GM18951 (cell line): ENCODE results near the gene ADAMTS2.

Source experiments
- POLR2A ChIP-seq: IDR thresholded peaks from 4 replicates; pipeline ENCODE4 v1.6.1; 2011; ENCODE audit warnings: mild to moderate bottlenecking; ENCODE audit not compliant: insufficient read length, insufficient read depth; ENCODE audit errors: extremely low read depth
- in situ Hi-C: fragments of 300-500 bp; cut with MboI; formaldehyde crosslinking; loops from one replicate; pipeline ENCODE4 v1.12.0; 2022; ENCODE audit warnings: low sequenced_read_pairs, mixed read lengths, inconsistent platforms; ENCODE audit not compliant: unreplicated experiment

The ADAMTS2 gene

DNA sequence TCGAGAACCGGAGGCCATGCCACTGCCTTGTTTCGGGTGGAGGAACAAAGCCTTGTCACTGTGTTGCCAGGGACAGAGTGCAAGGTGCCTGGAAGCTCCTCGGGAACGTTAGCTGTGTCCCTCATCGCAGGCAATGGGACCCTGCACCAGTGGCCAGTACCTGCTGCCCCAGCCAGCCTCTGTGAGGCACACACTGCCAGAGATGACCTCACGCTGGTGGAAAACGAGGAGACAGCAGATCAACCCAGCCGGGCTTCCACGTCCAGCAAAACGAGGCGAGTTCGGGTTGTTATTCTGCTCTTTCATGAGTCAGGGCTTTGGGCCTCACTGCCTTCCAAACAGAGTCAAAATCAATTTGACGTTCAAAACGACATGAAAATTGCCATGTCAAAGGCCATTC is 104.1 kb downstream of the ADAMTS2 start:
- no peak for TF ChIP-seq POLR2A
- in situ Hi-C loops: no loop called here

DNA sequence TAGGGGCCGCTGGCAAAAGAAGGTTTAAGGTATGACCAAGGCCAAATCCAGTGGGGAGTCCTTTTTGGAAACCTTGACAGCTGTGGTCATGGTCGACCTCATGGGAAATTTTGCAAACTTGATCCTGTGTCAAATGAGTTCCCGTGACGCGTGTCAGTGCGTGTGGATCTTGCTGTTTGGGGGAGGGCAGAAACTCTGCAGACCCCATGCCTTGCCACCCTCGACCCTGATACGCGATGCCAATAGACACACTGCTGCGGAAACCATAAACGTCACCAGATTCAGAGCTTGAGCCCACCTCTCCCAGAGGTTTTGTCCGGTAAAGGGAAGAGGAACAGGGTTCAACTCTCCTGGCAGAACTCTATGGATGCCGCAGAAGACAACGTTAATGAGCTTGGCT is 104.7 kb downstream of the ADAMTS2 start:
- no peak for TF ChIP-seq POLR2A
- in situ Hi-C loops: no loop called here

DNA sequence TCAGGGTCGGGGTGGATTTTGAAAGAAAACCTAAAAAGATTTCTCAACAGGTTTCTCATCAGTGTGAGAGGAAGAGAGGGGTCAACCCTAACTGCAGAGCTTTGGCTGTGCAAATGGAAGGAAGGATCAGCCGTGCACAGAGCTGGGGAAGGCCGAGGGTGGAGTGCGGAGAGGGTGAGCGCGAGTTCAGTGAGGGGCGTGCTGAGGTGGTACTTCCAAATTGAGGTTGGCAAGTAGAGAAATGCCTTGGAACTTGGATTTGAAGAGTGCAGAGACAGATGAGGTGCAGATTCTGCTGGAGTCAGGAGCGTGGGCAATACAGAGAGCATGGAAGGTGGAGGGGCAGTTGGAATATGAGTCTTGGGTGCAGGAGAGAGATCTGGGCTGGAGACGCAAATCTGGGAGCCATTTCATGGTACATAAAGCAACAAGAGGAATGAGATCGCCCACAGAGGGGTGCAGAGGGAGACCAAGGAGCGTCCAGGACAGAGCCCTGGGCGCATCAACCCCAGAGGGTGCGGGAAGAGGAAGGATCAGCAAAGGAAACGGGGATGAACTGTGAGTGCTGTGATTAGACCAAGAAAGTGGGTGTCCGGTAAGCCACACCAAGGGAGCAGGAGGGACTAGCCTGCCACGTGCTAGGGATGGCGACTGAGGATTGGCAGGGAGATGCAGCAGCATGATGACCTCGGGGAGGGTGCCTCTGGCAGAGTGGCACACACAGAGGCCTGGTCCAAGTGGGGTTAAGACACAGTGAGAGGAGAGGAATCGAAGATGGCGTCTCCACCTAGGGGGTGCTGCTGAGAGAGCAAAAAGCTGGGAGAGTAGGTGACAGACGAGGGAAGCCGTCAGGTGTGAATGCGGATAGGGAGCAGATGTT is 105.8 kb downstream of the ADAMTS2 start:
- in situ Hi-C loops: no loop called here

GRCh38 chr5:179238628-179238970 is 106.7 kb downstream of the ADAMTS2 start:
- no peak for TF ChIP-seq POLR2A
- in situ Hi-C loops: no loop called here

More for the DNA sequence above, 105.8 kb downstream of the ADAMTS2 start:
- no peak for TF ChIP-seq POLR2A

DNA sequence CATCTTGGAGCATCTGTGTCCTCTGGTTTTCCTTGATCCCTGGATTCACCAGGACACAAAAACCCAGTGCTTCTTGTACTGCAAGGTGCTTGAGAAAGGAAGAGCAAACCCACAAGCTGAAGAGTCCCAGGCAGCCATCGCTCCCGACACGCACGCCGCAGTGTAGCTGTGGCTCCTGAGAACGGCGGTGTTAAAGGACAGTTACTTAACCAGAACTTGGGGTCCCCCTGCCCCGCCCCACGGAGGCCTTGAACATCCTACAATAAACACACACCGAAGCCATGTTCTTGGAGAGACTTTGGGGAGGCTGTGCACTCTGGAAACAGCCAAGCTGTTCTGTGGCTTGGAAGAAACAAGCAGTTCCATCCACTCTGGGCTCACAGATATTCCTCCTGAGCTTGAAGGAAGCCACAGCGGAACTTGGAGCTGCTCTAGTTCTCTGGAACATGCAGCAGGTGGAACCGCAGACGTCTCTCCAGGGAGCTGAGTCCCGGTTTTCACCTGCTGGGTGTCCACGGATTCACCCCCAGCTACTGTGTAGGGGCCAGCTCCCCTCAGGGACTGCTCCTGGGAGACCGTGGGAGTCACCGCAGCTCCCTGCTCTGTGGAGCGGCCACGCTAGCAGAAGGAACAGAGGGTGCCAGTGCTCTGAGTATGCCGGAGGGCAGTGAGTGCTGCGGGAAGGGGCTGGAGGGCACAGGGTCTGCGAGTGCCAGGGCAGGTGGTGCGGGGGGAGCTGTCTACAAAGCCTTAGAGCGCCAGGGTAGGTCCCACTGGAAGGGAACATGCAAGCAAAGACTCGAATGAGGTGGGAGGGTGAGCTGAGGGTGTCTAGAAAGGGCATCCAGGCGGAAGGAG is 107.3 kb downstream of the ADAMTS2 start:
- in situ Hi-C loops: no loop called here

DNA sequence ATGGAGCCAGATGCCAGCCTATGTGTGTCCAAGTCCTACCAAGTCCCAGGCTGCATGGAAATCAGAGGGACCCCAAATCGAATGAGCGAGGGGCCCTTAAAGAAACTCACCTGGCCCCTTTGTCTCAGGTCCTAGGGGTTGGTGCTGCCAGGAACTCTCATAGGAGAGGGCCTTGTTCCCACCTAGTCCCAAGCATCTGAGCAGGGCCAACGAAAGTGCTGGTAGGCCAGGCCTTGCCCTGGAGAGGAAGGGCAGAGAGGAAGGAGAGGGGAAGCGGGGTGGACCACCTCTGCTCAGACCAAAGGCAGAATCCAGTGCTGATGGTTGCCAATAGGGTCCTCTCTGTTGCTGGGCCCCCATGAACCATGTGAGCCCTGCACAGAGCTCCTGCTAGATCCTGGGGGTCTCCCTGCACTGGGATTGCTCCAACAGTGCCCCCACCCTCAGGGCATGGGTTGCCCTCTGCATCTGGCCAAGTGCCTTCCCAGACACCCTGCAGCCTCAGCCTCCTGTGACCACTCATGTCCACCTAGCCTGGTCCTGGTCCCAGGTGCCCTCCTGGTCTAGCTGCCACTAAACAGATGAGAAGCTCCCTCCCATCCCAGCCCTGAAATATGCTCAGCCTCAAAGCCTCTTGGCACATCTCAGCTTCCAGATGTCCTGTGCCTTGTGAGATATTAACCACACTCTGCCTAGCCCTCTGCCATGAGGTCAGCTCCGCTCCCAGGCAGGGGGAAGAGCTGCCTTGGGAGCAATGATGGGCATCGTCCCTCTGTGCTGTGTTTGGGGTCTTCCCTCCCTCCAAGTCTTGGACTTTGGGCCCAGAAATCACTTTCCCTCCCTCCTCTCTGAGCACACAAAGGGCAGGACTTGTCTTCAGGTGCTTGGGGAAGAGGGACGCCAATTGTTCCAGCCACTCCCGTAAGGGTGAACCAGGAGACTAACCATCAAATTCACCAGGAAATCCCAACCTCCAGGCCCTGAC is 109.6 kb downstream of the ADAMTS2 start:
- TF ChIP-seq POLR2A: no peak
- in situ Hi-C loops: no loop called here

More for the DNA sequence above, 107.3 kb downstream of the ADAMTS2 start:
- TF ChIP-seq POLR2A: no peak

GRCh38 chr5:179234563-179235135 is 110.6 kb downstream of the ADAMTS2 start:
- no peak for TF ChIP-seq POLR2A
- in situ Hi-C loops: no loop called here

DNA sequence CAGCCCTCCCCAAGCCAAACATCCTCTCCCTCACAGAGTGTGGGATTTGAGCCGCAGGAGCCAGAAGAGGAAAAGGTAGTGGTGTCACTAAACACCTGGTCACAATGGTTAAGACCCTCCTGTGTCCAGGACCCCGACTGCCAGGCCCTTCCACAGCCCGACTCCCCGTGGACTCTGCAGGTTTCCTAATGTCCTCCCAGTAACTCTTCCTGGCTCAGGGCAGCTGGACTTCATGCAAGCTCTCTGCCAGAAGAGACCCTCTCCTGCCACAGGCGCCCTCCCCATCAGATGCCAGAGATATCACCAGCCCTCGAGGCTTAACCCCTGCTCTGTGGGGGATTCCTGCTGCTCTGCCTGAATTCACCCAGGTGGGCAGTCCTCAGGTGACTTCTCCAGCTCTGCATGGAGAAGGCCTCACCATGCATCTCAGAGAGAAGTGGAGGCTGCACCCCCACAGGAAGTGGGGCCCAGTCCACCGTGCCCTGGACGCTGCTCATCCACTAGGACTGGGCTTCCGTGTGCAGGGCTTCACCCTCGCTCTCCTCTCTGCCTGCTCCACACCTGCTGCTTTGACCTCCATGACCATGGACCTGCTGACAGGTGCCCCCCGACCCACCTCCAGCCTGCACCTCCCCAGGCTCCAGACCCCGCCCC is 111.2 kb downstream of the ADAMTS2 start:
- in situ Hi-C loops: no loop called here
- no peak for TF ChIP-seq POLR2A

GRCh38 chr5:179232091-179232735 is 113.0 kb downstream of the ADAMTS2 start:
- in situ Hi-C loops: no loop called here
- no peak for TF ChIP-seq POLR2A

DNA sequence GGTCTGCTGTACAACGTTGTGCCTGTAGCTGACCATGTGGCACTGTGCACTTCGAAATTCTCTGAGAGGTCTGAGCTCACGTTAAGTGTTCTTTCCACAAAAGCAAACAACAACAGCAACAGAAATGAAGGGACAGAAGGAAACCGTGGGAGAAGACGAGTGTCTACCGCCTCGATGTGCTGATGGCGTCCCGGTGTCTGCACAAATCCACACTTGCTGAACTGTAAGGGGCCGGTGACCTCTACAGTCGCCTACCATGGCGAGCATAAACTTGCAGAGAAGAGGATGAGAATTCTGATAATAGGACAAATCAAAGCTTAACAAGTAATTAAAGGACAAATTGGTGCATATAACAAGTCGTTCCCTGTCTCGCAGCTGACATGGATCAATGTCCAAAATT is 114.0 kb downstream of the ADAMTS2 start:
- in situ Hi-C loops: no loop called here
- TF ChIP-seq POLR2A: no peak

- in situ Hi-C loops: no loop called here
- TF ChIP-seq POLR2A: no peak
Observed at GRCh38 chr5:179230061-179230461, 115.2 kb downstream of the ADAMTS2 start.
